SH-SY5Y (cell line): Measurements from ENCODE around the gene PTEN.

Experiments
- GATA2 ChIP-seq: IDR thresholded peaks from 2 replicates; pipeline ENCODE4 v1.6.1; 2011; ENCODE audit warnings: mild to moderate bottlenecking, low read depth, low read length
- GATA3 ChIP-seq: IDR thresholded peaks from 2 replicates; pipeline ENCODE4 v1.6.1; 2011; ENCODE audit warnings: low read depth, mild to moderate bottlenecking, low read length, moderate library complexity

GRCh38 chr10:87957702-87958101, 94.3 kb downstream of the PTEN start:
- no peak for TF ChIP-seq GATA2
- no peak for TF ChIP-seq GATA3
